ACC112 (cell line): Measurements from ENCODE around the gene SERPINA3.

Source experiments
- H2AFZ ChIP-seq: fragments of 200-600 bp; sonication (generic); one replicate; pipeline ENCODE4 v1.6.0; 2017; ENCODE audit warnings: antibody characterized with exemption, low read length; ENCODE audit not compliant: unreplicated experiment
- H3K27ac ChIP-seq: fragments of 200-600 bp; sonication (generic); 2 replicates; pipeline ENCODE4 v1.5.1; 2014; ENCODE audit warnings: low read depth, mild to moderate bottlenecking, antibody characterized with exemption, low read length, moderate library complexity
- H3K27me3 ChIP-seq: fragments of 200-600 bp; sonication (generic); 2 replicates; pipeline ENCODE4 v1.6.1; 2014; ENCODE audit warnings: mild to moderate bottlenecking, antibody characterized with exemption, low read length, moderate library complexity, mixed read lengths; ENCODE audit not compliant: insufficient read depth
- H3K36me3 ChIP-seq: fragments of 200-600 bp; sonication (generic); 2 replicates; pipeline ENCODE4 v1.6.1; 2016; ENCODE audit warnings: mild to moderate bottlenecking, antibody characterized with exemption, low read length, moderate library complexity, mixed read lengths; ENCODE audit not compliant: insufficient read depth
- H3K4me1 ChIP-seq: fragments of 200-600 bp; sonication (generic); one replicate; pipeline ENCODE4 v1.6.1; 2016; ENCODE audit warnings: low read length, mixed read lengths; ENCODE audit not compliant: insufficient read depth, unreplicated experiment, control insufficient read depth
- H3K4me3 ChIP-seq: fragments of 200-600 bp; sonication (generic); 2 replicates; pipeline ENCODE4 v1.5.1; 2014; ENCODE audit warnings: mild to moderate bottlenecking, low read depth, low read length
- H3K79me2 ChIP-seq: fragments of 200-600 bp; sonication (generic); one replicate; pipeline ENCODE4 v1.6.0; 2016; ENCODE audit warnings: low read length; ENCODE audit not compliant: control insufficient read depth, unreplicated experiment, insufficient read depth

SERPINA3 gene

GRCh38 chr14:94584591-94585280, 27.5 kb upstream of the SERPINA3 start:
- Histone ChIP-seq H2AFZ (no peak overlapping the region), H3K27me3 (no peaks in the 10 kb centered on the region), H3K4me1 (peaks cover 9% of the 10 kb centered on the region), H3K36me3 (no peaks in the 10 kb centered on the region), H3K79me2 (no peaks in the 10 kb centered on the region), H3K27ac (no peak overlapping the region), H3K4me3 (no peak overlapping the region)

- Histone ChIP-seq H3K4me3 (no peak overlapping the region), H2AFZ (no peak overlapping the region), H3K4me1 (no peaks in the 10 kb centered on the region), H3K27me3 (no peaks in the 10 kb centered on the region), H3K36me3 (no peaks in the 10 kb centered on the region), H3K79me2 (no peaks in the 10 kb centered on the region), H3K27ac (no peak overlapping the region)
Measured at GRCh38 chr14:94586635-94587034, 25.6 kb upstream of the SERPINA3 start.

- H3K79me2 ChIP-seq: no peaks in the 10 kb centered on the region
- no peaks in the 10 kb centered on the region for H3K36me3 ChIP-seq
- H3K27me3 ChIP-seq: no peaks in the 10 kb centered on the region
- H3K4me3 ChIP-seq: no peak overlapping the region
- H3K27ac ChIP-seq: no peak overlapping the region
- no peaks in the 10 kb centered on the region for H3K4me1 ChIP-seq
- no peak overlapping the region for H2AFZ ChIP-seq
Measured at GRCh38 chr14:94588311-94588710, 23.9 kb upstream of the SERPINA3 start.

GRCh38 chr14:94591073-94591472, 21.1 kb upstream of the SERPINA3 start:
- H3K4me1 ChIP-seq: no peaks in the 10 kb centered on the region

GRCh38 chr14:94591871-94592270, 20.3 kb upstream of the SERPINA3 start:
- H3K4me1 ChIP-seq: no peaks in the 10 kb centered on the region
- no peak overlapping the region for H3K4me3 ChIP-seq
- no peak overlapping the region for H3K27ac ChIP-seq
- H3K27me3 ChIP-seq: no peaks in the 10 kb centered on the region
- H3K36me3 ChIP-seq: no peaks in the 10 kb centered on the region
- no peak overlapping the region for H2AFZ ChIP-seq
- H3K79me2 ChIP-seq: no peaks in the 10 kb centered on the region

More at GRCh38 chr14:94591073-94591472, 21.1 kb upstream of the SERPINA3 start:
- Histone ChIP-seq H2AFZ (no peak overlapping the region), H3K27ac (no peak overlapping the region), H3K4me3 (no peak overlapping the region), H3K79me2 (no peaks in the 10 kb centered on the region), H3K36me3 (no peaks in the 10 kb centered on the region), H3K27me3 (no peaks in the 10 kb centered on the region)

GRCh38 chr14:94592457-94592856, 19.7 kb upstream of the SERPINA3 start:
- H2AFZ ChIP-seq: no peak overlapping the region

GRCh38 chr14:94593376-94593748, 18.8 kb upstream of the SERPINA3 start:
- Histone ChIP-seq H3K36me3 (no peaks in the 10 kb centered on the region), H3K4me1 (peaks cover 2% of the 10 kb centered on the region), H3K27ac (no peak overlapping the region), H2AFZ (no peak overlapping the region), H3K27me3 (no peaks in the 10 kb centered on the region), H3K79me2 (no peaks in the 10 kb centered on the region), H3K4me3 (no peak overlapping the region)

More at GRCh38 chr14:94592457-94592856, 19.7 kb upstream of the SERPINA3 start:
- no peaks in the 10 kb centered on the region for H3K27me3 ChIP-seq
- H3K4me3 ChIP-seq: no peak overlapping the region
- no peaks in the 10 kb centered on the region for H3K4me1 ChIP-seq
- no peak overlapping the region for H3K27ac ChIP-seq
- H3K36me3 ChIP-seq: no peaks in the 10 kb centered on the region
- H3K79me2 ChIP-seq: no peaks in the 10 kb centered on the region

- H3K27me3 ChIP-seq: no peaks in the 10 kb centered on the region
- no peaks in the 10 kb centered on the region for H3K36me3 ChIP-seq
- H3K27ac ChIP-seq: no peak overlapping the region
- no peak overlapping the region for H3K4me3 ChIP-seq
- H3K79me2 ChIP-seq: no peaks in the 10 kb centered on the region
- H2AFZ ChIP-seq: no peak overlapping the region
- peaks cover 8% of the 10 kb centered on the region for H3K4me1 ChIP-seq
Measured at GRCh38 chr14:94593749-94594431, 18.3 kb upstream of the SERPINA3 start.

GRCh38 chr14:94594441-94594840, 17.8 kb upstream of the SERPINA3 start:
- Histone ChIP-seq H3K4me3 (no peak overlapping the region), H3K27ac (no peak overlapping the region), H3K79me2 (no peaks in the 10 kb centered on the region), H3K36me3 (no peaks in the 10 kb centered on the region), H2AFZ (no peak overlapping the region), H3K4me1 (peaks cover 13% of the 10 kb centered on the region), H3K27me3 (no peaks in the 10 kb centered on the region)

GRCh38 chr14:94595912-94596311, 16.3 kb upstream of the SERPINA3 start:
- Histone ChIP-seq H3K4me3 (no peak overlapping the region), H3K27me3 (no peaks in the 10 kb centered on the region), H3K79me2 (no peaks in the 10 kb centered on the region), H3K4me1 (peaks cover 28% of the 10 kb centered on the region), H2AFZ (no peak overlapping the region), H3K36me3 (no peaks in the 10 kb centered on the region), H3K27ac (no peak overlapping the region)

GRCh38 chr14:94596361-94596760, 15.8 kb upstream of the SERPINA3 start:
- Histone ChIP-seq H2AFZ (no peak overlapping the region), H3K27me3 (no peaks in the 10 kb centered on the region), H3K4me3 (no peak overlapping the region), H3K36me3 (no peaks in the 10 kb centered on the region), H3K4me1 (peaks cover 31% of the 10 kb centered on the region), H3K27ac (no peak overlapping the region), H3K79me2 (no peaks in the 10 kb centered on the region)
